Stimulated activated CD8-positive, alpha-beta memory T cell treated with anti-CD3 and anti-CD28 coated beads, Interleukin-2, amount 100 ng/mL, for 1 hour (primary cell): Measurements from ENCODE around the gene ASB3.
"Not testable (repeated sequence)": the region's sequence is repeated elsewhere in the genome, so short reads cannot be mapped to it uniquely, and the experiment has no call there.

Experiments
- DNase-seq, 2 donors: peaks; one replicate each; pipeline ENCODE4 v3.0.0-alpha.2; 2020; ENCODE audit warnings: low read depth in 2 of 2

ASB3 gene

GRCh38 chr2:53786352-53786704, 425 bp downstream of the ASB3 start:
- peak in 1 of 2 donors; percentile 1 for DNase-seq

DNA sequence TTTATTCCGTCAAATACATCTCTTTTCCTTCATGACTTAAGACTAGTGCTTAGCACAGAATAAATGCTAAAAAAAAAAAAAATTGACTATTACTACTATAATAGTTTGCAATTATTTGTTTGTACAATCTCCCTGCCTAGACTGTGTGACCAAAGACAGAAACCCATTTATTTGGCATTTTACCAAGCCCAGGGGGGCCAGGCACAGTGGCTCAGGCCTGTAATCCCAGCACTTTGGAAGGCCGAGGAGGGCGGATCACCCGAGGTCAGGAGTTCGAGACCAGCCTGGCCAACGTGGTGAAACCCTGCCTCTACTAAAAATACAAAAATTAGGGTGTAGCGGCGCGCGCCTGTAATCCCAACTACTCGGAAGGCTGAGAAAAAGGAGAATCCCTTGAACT, 1.4 kb downstream of the ASB3 start:
- DNase-seq: no peak

DNA sequence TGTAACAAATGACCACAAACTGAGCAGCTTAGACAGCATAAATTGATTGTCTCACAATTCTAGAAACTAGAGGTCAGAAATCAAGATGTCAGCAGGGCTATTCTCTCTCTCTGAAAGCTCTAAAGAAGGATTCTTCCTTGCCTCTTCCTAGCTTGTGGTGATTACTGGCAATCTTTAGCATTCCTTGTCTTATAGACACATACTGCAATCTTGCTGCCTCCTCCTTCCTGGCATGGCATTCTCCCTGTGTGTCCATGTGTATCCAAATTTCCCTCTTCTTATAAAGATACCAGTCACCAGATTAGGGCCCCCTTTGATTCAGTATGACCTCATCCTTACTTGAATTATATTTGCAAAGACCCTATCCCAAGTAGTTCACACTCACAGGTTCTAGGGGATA, 2.3 kb downstream of the ASB3 start:
- no peak for DNase-seq

- no peak for DNase-seq
Observed at GRCh38 chr2:53782676-53783075, 4.1 kb downstream of the ASB3 start.

DNA sequence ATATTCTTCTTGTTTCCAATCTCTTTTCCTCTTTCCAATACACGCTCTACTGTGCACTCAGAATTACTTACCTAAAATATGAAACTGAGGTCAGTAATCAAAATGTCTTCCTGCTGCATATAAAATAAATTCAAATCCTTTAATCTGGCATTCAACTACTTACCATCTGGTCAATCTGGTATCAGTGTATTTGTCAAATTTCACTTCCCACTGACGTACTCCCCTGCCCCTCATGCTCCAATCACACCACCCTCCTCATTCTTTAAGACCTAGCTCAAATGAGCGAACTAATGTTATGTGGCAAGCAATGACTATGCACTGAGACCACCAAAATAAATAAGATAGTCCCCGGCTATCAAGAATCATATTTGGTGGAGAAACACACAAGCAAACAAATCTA, 6.7 kb downstream of the ASB3 start:
- DNase-seq: no peak

GRCh38 chr2:53778536-53779162, 8.1 kb downstream of the ASB3 start:
- DNase-seq: no peak

DNA sequence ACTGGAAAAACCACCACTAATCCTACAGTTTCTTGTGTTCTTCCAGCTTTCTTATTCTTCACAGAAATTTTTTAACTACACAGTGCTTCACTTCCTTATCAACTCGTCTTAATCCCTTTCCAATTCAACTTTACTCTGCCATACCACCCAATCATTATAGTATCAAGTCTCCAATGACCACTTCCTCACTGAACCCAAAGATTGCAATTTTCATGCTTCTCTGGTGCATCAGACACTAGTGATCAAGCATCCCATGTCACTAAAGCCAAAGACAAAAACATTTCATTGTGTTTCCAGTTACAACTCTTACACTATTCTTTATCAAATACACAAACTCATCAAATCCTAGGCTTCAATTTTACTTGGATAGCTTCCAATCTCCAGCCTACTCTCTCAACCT, 9.6 kb downstream of the ASB3 start:
- DNase-seq: no peak

- DNase-seq: no peak
Observed at GRCh38 chr2:53770264-53770663, 16.5 kb downstream of the ASB3 start.

- no peak for DNase-seq
Observed at GRCh38 chr2:53769318-53769945, 17.3 kb downstream of the ASB3 start.

GRCh38 chr2:53768242-53768542, 18.6 kb downstream of the ASB3 start:
- DNase-seq: no peak

- DNase-seq: peak; percentile 62 to 72
Observed at GRCh38 chr2:53767405-53768241, 19.1 kb downstream of the ASB3 start, which contains the start of gene CHAC2. Gene CHAC2, plus strand, starts transcription at chr2:53767804. Its CDS starts 83 bp downstream, at chr2:53767887.

- no peak for DNase-seq
Observed at GRCh38 chr2:53765767-53766166, 21.0 kb downstream of the ASB3 start.

DNA sequence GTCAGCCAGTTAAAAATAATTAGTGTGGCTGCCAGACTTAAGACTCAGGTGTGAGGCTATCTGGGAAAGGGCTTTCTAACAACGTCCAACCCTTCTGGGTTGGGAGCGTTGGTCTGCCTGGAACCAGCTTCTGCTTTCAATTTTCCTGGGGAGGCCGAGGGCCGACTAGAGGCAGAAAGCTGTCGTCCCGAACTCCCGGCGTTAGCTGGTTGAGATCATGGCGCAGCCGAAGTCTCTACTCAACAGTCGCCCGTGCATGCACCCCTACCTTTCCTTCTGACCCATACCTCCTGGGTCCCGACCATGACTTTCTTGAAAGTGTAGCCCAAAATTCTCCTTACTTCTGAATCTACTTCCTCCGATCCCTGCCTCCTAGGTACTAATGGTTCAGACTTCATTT, 29.5 kb downstream of the ASB3 start:
- not testable (repeated sequence) for DNase-seq

- no peak for DNase-seq
Observed at GRCh38 chr2:53756644-53757043, 30.1 kb downstream of the ASB3 start.

GRCh38 chr2:53755121-53755520, 31.6 kb downstream of the ASB3 start:
- DNase-seq: no peak

DNA sequence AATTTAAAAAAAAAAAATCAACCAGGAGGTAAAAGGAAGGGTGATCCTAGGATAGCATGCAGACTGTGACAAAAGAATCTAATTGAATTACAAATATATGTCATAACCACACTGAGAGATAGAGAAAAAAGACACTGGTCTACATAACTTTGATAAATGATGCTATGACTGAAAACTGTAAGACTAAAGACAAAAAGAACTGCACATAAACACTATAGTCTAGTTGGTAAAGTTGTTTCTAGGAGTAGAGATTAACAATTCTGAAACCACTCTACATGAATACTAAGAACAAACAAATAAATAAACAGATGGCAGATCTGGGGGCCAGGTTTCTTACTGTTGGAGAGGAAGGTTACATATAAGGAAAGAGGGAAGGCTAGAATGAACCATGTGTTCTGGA, 33.7 kb downstream of the ASB3 start:
- no peak for DNase-seq

GRCh38 chr2:53752385-53752784, 34.4 kb downstream of the ASB3 start:
- no peak for DNase-seq

GRCh38 chr2:53751728-53752127, 35.0 kb downstream of the ASB3 start:
- no peak for DNase-seq

- DNase-seq: no peak
Observed at GRCh38 chr2:53750041-53750768, 36.5 kb downstream of the ASB3 start.

- DNase-seq: no peak
Observed at GRCh38 chr2:53744395-53745065, 42.2 kb downstream of the ASB3 start.

DNA sequence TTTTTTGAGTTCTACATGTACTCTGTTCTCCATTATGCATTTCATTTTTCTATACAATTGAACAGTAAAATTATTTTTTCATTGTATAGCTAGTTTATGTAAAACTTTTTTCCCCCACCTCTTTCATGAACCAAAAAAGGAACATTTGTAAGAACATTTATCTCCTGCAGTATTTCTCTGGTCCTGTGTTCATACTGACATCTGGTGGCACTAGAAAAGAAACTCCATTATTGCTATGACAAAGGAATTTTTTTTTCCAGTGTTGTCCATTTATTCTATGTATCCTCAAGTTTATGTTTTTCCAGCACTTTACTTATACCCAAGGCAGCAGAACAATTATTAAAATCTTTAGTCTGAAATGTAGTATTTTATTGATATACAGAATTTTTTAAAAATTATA, 46.6 kb downstream of the ASB3 start:
- DNase-seq: no peak

- DNase-seq: no peak
Observed at GRCh38 chr2:53739032-53739431, 47.7 kb downstream of the ASB3 start.
